Mesenchymal stem cell (in vitro differentiated cells and primary cell): Measurements from ENCODE around the gene POLR1B.
A peak's percentile ranks its signal among the peaks of the same experiment; 100 is the strongest.

Experiments used
- DNase-seq: peaks from one replicate; pipeline ENCODE4 v3.0.0-alpha.2; 2013
- H2AFZ ChIP-seq: one replicate; pipeline ENCODE4 v1.6.1; 2013; ENCODE audit warnings: low read depth, mild to moderate bottlenecking, control low read depth, inconsistent platforms, low read length, moderate library complexity
- H2AK5ac ChIP-seq: 2 replicates; pipeline ENCODE4 v1.6.1; 2013; ENCODE audit warnings: low read length, moderate library complexity, mild to moderate bottlenecking, inconsistent platforms; ENCODE audit not compliant: severe bottlenecking
- H2BK120ac ChIP-seq: one replicate; pipeline ENCODE4 v1.6.1; 2013; ENCODE audit warnings: low read depth, mild to moderate bottlenecking, inconsistent platforms, low read length, moderate library complexity
- H2BK12ac ChIP-seq, 2 experiments: one replicate each; pipeline ENCODE4 v1.6.1; 2013; ENCODE audit warnings: inconsistent platforms in 2 of 2, low read length in 2 of 2, mild to moderate bottlenecking in 2 of 2, moderate library complexity in 2 of 2, control low read depth in 1 of 2
- H2BK15ac ChIP-seq: one replicate; pipeline ENCODE4 v1.6.1; 2013; ENCODE audit warnings: mild to moderate bottlenecking, low read depth, inconsistent platforms; ENCODE audit not compliant: poor library complexity, severe bottlenecking
- H2BK5ac ChIP-seq: 2 replicates; pipeline ENCODE4 v1.6.1; 2013; ENCODE audit warnings: low read depth, mild to moderate bottlenecking, low read length, control low read depth, inconsistent platforms; ENCODE audit not compliant: poor library complexity, severe bottlenecking
- H3K14ac ChIP-seq, 2 experiments: one replicate each; pipeline ENCODE4 v1.6.1; 2013; ENCODE audit warnings: inconsistent platforms in 2 of 2, low read length in 2 of 2, control low read depth in 1 of 2, mild to moderate bottlenecking in 1 of 2, moderate library complexity in 1 of 2
- H3K18ac ChIP-seq, 2 experiments: one replicate each; pipeline ENCODE4 v1.6.1; 2013; ENCODE audit warnings: inconsistent platforms in 2 of 2, low read length in 2 of 2, control low read depth in 1 of 2, low read depth in 1 of 2, mild to moderate bottlenecking in 1 of 2
- H3K23ac ChIP-seq, 2 experiments: one replicate each; pipeline ENCODE4 v1.6.1; 2013; ENCODE audit warnings: inconsistent platforms in 2 of 2, low read length in 2 of 2, mild to moderate bottlenecking in 2 of 2, moderate library complexity in 2 of 2, control low read depth in 1 of 2
- H3K27ac ChIP-seq: 2 replicates; pipeline ENCODE4 v1.5.1; 2013; ENCODE audit warnings: mild to moderate bottlenecking, moderate library complexity, low read length, control low read depth, inconsistent platforms; ENCODE audit not compliant: poor library complexity, severe bottlenecking
- H3K27me3 ChIP-seq, 2 experiments: 2 replicates each; pipeline versions ENCODE4 v1.6.1 to v1.7.0; 2013; ENCODE audit warnings: low read length in 2 of 2, mild to moderate bottlenecking in 2 of 2, moderate library complexity in 2 of 2, control low read depth in 1 of 2, inconsistent platforms in 1 of 2; ENCODE audit not compliant: control insufficient read depth in 1 of 2, insufficient read depth in 1 of 2
- H3K36me3 ChIP-seq, 2 experiments: 2 replicates each; pipeline versions ENCODE4 v1.6.1 to v1.7.0; 2013; ENCODE audit warnings: low read length in 2 of 2, control low read depth in 1 of 2, inconsistent platforms in 1 of 2, low read depth in 1 of 2, mild to moderate bottlenecking in 1 of 2; ENCODE audit not compliant: insufficient read depth in 2 of 2, control insufficient read depth in 1 of 2
- H3K4ac ChIP-seq, 2 experiments: one replicate each; pipeline ENCODE4 v1.6.1; 2013; ENCODE audit warnings: inconsistent platforms in 2 of 2, low read length in 2 of 2, mild to moderate bottlenecking in 2 of 2, moderate library complexity in 2 of 2, control low read depth in 1 of 2, low read depth in 1 of 2
- H3K4me1 ChIP-seq: 2 replicates; pipeline ENCODE4 v1.6.1; 2013; ENCODE audit warnings: low read depth, low read length, control low read depth; ENCODE audit not compliant: control insufficient read depth, insufficient read depth
- H3K4me2 ChIP-seq: 2 replicates; pipeline ENCODE4 v1.6.1; 2013; ENCODE audit warnings: low read length, mild to moderate bottlenecking, inconsistent platforms; ENCODE audit not compliant: poor library complexity, severe bottlenecking
- H3K4me3 ChIP-seq, 2 experiments: 2 replicates each; pipeline versions ENCODE4 v1.5.1 to v1.7.0; 2013; ENCODE audit warnings: low read length in 2 of 2, mild to moderate bottlenecking in 2 of 2, control low read depth in 1 of 2, low read depth in 1 of 2; ENCODE audit not compliant: insufficient read depth in 1 of 2
- H3K79me1 ChIP-seq: replicated peaks from 2 replicates; pipeline ENCODE4 v1.6.1; 2013; ENCODE audit warnings: mild to moderate bottlenecking, control low read depth, low read length, inconsistent platforms; ENCODE audit not compliant: poor library complexity, severe bottlenecking
- H3K9ac ChIP-seq: 2 replicates; pipeline ENCODE4 v1.7.0; 2013; ENCODE audit warnings: mild to moderate bottlenecking, low read length, moderate library complexity
- H3K9me3 ChIP-seq: 2 replicates; pipeline ENCODE4 v1.7.0; 2013; ENCODE audit warnings: mild to moderate bottlenecking, low read length; ENCODE audit not compliant: control insufficient read depth
- H4K8ac ChIP-seq: one replicate; pipeline ENCODE4 v1.6.1; 2013; ENCODE audit warnings: inconsistent platforms, mild to moderate bottlenecking, low read length, moderate library complexity
- H4K91ac ChIP-seq: one replicate; pipeline ENCODE4 v1.6.1; 2013; ENCODE audit warnings: mild to moderate bottlenecking, low read length, inconsistent platforms
- WGBS: methylation state at CpG from one replicate; pipeline ENCODE4 v1.1.7; 2013; ENCODE audit warnings: mixed read lengths; 5-methylcytosine and 5-hydroxymethylcytosine counted together

The POLR1B gene

GRCh38 chr2:112518807-112519206 is 23.5 kb upstream of the POLR1B start:
- 88% methylated on average over 6 of the region's 7 CpGs for WGBS
- H3K4ac ChIP-seq: no peak overlapping the region
- no peak overlapping the region for H4K8ac ChIP-seq
- no peak overlapping the region for H2BK5ac ChIP-seq
- peaks cover 24% of the 10 kb centered on the region for H3K79me1 ChIP-seq
- H2BK15ac ChIP-seq: no peak overlapping the region
- no peak overlapping the region for H3K4me2 ChIP-seq
- H3K4me3 ChIP-seq: no peak overlapping the region
- H3K9me3 ChIP-seq: peaks cover 3% of the 10 kb centered on the region
- H3K23ac ChIP-seq: no peak overlapping the region
- no peaks in the 10 kb centered on the region for H3K27me3 ChIP-seq
- no peak for DNase-seq
- H3K4me1 ChIP-seq: no peaks in the 10 kb centered on the region
- no peak overlapping the region for H2AK5ac ChIP-seq
- H2AFZ ChIP-seq: no peak overlapping the region
- no peak overlapping the region for H2BK120ac ChIP-seq
- H3K36me3 ChIP-seq: peaks cover 46 to 79% of the 10 kb centered on the region in 2 experiments
- H3K27ac ChIP-seq: no peak overlapping the region
- H4K91ac ChIP-seq: no peak overlapping the region
- no peak overlapping the region for H3K18ac ChIP-seq
- no peak overlapping the region for H3K14ac ChIP-seq
- no peak overlapping the region for H3K9ac ChIP-seq
- no peak overlapping the region for H2BK12ac ChIP-seq

- Histone ChIP-seq H2BK5ac (no peak overlapping the region), H2BK120ac (no peak overlapping the region), H3K18ac (no peak overlapping the region), H2BK15ac (no peak overlapping the region), H2AFZ (no peak overlapping the region), H2AK5ac (no peak overlapping the region), H4K8ac (no peak overlapping the region), H2BK12ac (no peak overlapping the region), H3K36me3 (peaks cover 46 to 72% of the 10 kb centered on the region in 2 experiments), H3K9me3 (peaks cover 3% of the 10 kb centered on the region), H3K14ac (no peak overlapping the region), H4K91ac (no peak overlapping the region), H3K4me1 (no peaks in the 10 kb centered on the region), H3K4ac (no peak overlapping the region), H3K9ac (no peak overlapping the region), H3K79me1 (peaks cover 21% of the 10 kb centered on the region), H3K27ac (no peak overlapping the region), H3K4me2 (no peak overlapping the region), H3K4me3 (no peak overlapping the region), H3K27me3 (no peaks in the 10 kb centered on the region), H3K23ac (no peak overlapping the region)
- DNase-seq: peak; percentile 41
- 90% methylated on average over 9 of the region's 9 CpGs for WGBS
These were observed 22.8 kb upstream of the POLR1B start for GRCh38 chr2:112519506-112519905.

- H3K79me1 ChIP-seq: peaks cover 21% of the 10 kb centered on the region
- H3K27ac ChIP-seq: no peak overlapping the region
- no peak overlapping the region for H2BK5ac ChIP-seq
- H3K4me1 ChIP-seq: no peaks in the 10 kb centered on the region
- H3K18ac ChIP-seq: no peak overlapping the region
- no peaks in the 10 kb centered on the region for H3K9me3 ChIP-seq
- H3K14ac ChIP-seq: no peak overlapping the region
- H3K23ac ChIP-seq: no peak overlapping the region
- no peak overlapping the region for H4K8ac ChIP-seq
- H3K9ac ChIP-seq: no peak overlapping the region
- peaks cover 46 to 64% of the 10 kb centered on the region in 2 experiments for H3K36me3 ChIP-seq
- no peak overlapping the region for H2BK120ac ChIP-seq
- no peak overlapping the region for H2AK5ac ChIP-seq
- no peak overlapping the region for H2AFZ ChIP-seq
- H2BK12ac ChIP-seq: no peak overlapping the region
- no peak overlapping the region for H2BK15ac ChIP-seq
- no peak overlapping the region for H3K4me2 ChIP-seq
- H4K91ac ChIP-seq: no peak overlapping the region
- no peaks in the 10 kb centered on the region for H3K27me3 ChIP-seq
- 97% methylated on average over 7 of the region's 7 CpGs for WGBS
- DNase-seq: no peak
- no peak overlapping the region for H3K4ac ChIP-seq
- H3K4me3 ChIP-seq: no peak overlapping the region
These were observed 22.0 kb upstream of the POLR1B start for GRCh38 chr2:112520234-112520783.

- 91% methylated on average over 1 of the region's 3 CpGs for WGBS
- Histone ChIP-seq H3K36me3 (peaks cover 38 to 53% of the 10 kb centered on the region in 2 experiments), H2BK15ac (no peak overlapping the region), H2AK5ac (no peak overlapping the region), H3K27ac (no peak overlapping the region), H2BK5ac (no peak overlapping the region), H3K79me1 (peaks cover 11% of the 10 kb centered on the region), H3K4me3 (no peak overlapping the region), H3K4me2 (no peak overlapping the region), H3K27me3 (no peaks in the 10 kb centered on the region), H3K9ac (no peak overlapping the region), H3K4ac (no peak overlapping the region), H4K91ac (no peak overlapping the region), H2AFZ (no peak overlapping the region), H3K4me1 (no peaks in the 10 kb centered on the region), H3K23ac (no peak overlapping the region), H3K18ac (no peak overlapping the region), H2BK12ac (no peak overlapping the region), H2BK120ac (no peak overlapping the region), H4K8ac (no peak overlapping the region), H3K9me3 (no peaks in the 10 kb centered on the region), H3K14ac (no peak overlapping the region)
- no peak for DNase-seq
These were observed 18.9 kb upstream of the POLR1B start for GRCh38 chr2:112523291-112523777.
